IPS-15b (cell line): ENCODE measurements around the gene BAMBI.

Experiments used
- H3K27me3 ChIP-seq: one replicate; pipeline ENCODE4 v1.6.1; 2013; ENCODE audit warnings: low read length; ENCODE audit not compliant: control insufficient read depth, insufficient read depth
- H3K36me3 ChIP-seq: one replicate; pipeline ENCODE4 v1.6.1; 2013; ENCODE audit warnings: low read length; ENCODE audit not compliant: control insufficient read depth, insufficient read depth
- H3K4me1 ChIP-seq: one replicate; pipeline ENCODE4 v1.6.1; 2013; ENCODE audit warnings: mild to moderate bottlenecking, low read length; ENCODE audit not compliant: control insufficient read depth, insufficient read depth
- H3K4me3 ChIP-seq: one replicate; pipeline ENCODE4 v1.5.1; 2013; ENCODE audit warnings: low read depth, low read length
- H3K9ac ChIP-seq: one replicate; pipeline ENCODE4 v1.6.1; 2013; ENCODE audit warnings: low read depth, mild to moderate bottlenecking, low read length
- H3K9me3 ChIP-seq: one replicate; pipeline ENCODE4 v1.6.1; 2013; ENCODE audit warnings: mild to moderate bottlenecking, low read length; ENCODE audit not compliant: control insufficient read depth, insufficient read depth

Gene BAMBI

GRCh38 chr10:28690545-28690944, 13.2 kb downstream of the BAMBI start:
- Histone ChIP-seq H3K27me3 (no peaks in the 10 kb centered on the region), H3K4me3 (no peak overlapping the region), H3K9me3 (no peaks in the 10 kb centered on the region), H3K4me1 (peaks cover 23% of the 10 kb centered on the region), H3K9ac (no peak overlapping the region), H3K36me3 (no peaks in the 10 kb centered on the region)

- Histone ChIP-seq H3K27me3 (no peaks in the 10 kb centered on the region), H3K36me3 (no peaks in the 10 kb centered on the region), H3K4me3 (no peak overlapping the region), H3K4me1 (peaks cover 23% of the 10 kb centered on the region), H3K9me3 (no peaks in the 10 kb centered on the region), H3K9ac (no peak overlapping the region)
Measured at GRCh38 chr10:28691187-28691694, 13.9 kb downstream of the BAMBI start.

- Histone ChIP-seq H3K27me3 (no peaks in the 10 kb centered on the region), H3K9me3 (no peaks in the 10 kb centered on the region), H3K4me3 (no peak overlapping the region), H3K9ac (no peak overlapping the region), H3K4me1 (peaks cover 20% of the 10 kb centered on the region), H3K36me3 (no peaks in the 10 kb centered on the region)
Measured at GRCh38 chr10:28692050-28692449, 14.7 kb downstream of the BAMBI start.

GRCh38 chr10:28694530-28694929, 17.2 kb downstream of the BAMBI start:
- Histone ChIP-seq H3K4me3 (no peak overlapping the region), H3K36me3 (no peaks in the 10 kb centered on the region), H3K4me1 (peaks cover 5% of the 10 kb centered on the region), H3K9me3 (no peaks in the 10 kb centered on the region), H3K27me3 (no peaks in the 10 kb centered on the region), H3K9ac (no peak overlapping the region)

- Histone ChIP-seq H3K36me3 (no peaks in the 10 kb centered on the region), H3K9me3 (no peaks in the 10 kb centered on the region), H3K9ac (no peak overlapping the region), H3K4me3 (no peak overlapping the region), H3K4me1 (no peaks in the 10 kb centered on the region), H3K27me3 (no peaks in the 10 kb centered on the region)
Measured at GRCh38 chr10:28698075-28698474, 20.8 kb downstream of the BAMBI start.

GRCh38 chr10:28704464-28705161, 27.3 kb downstream of the BAMBI start:
- no peak overlapping the region for H3K9ac ChIP-seq
- H3K27me3 ChIP-seq: no peaks in the 10 kb centered on the region
- no peaks in the 10 kb centered on the region for H3K4me1 ChIP-seq
- no peaks in the 10 kb centered on the region for H3K9me3 ChIP-seq
- no peaks in the 10 kb centered on the region for H3K36me3 ChIP-seq
- no peak overlapping the region for H3K4me3 ChIP-seq

- no peaks in the 10 kb centered on the region for H3K9me3 ChIP-seq
- H3K36me3 ChIP-seq: no peaks in the 10 kb centered on the region
- no peaks in the 10 kb centered on the region for H3K27me3 ChIP-seq
- no peaks in the 10 kb centered on the region for H3K4me1 ChIP-seq
- H3K9ac ChIP-seq: no peak overlapping the region
- no peak overlapping the region for H3K4me3 ChIP-seq
Measured at GRCh38 chr10:28705472-28705871, 28.2 kb downstream of the BAMBI start.

GRCh38 chr10:28709001-28709710, 31.8 kb downstream of the BAMBI start:
- Histone ChIP-seq H3K4me3 (no peak overlapping the region), H3K4me1 (no peaks in the 10 kb centered on the region), H3K36me3 (no peaks in the 10 kb centered on the region), H3K27me3 (no peaks in the 10 kb centered on the region), H3K9me3 (no peaks in the 10 kb centered on the region), H3K9ac (no peak overlapping the region)

GRCh38 chr10:28710202-28710886, 33.0 kb downstream of the BAMBI start:
- Histone ChIP-seq H3K27me3 (no peaks in the 10 kb centered on the region), H3K4me3 (no peak overlapping the region), H3K9me3 (no peaks in the 10 kb centered on the region), H3K4me1 (no peaks in the 10 kb centered on the region), H3K9ac (no peak overlapping the region), H3K36me3 (no peaks in the 10 kb centered on the region)

GRCh38 chr10:28711041-28711440, 33.7 kb downstream of the BAMBI start:
- H3K4me1 ChIP-seq: no peaks in the 10 kb centered on the region
- no peak overlapping the region for H3K4me3 ChIP-seq
- no peaks in the 10 kb centered on the region for H3K9me3 ChIP-seq
- no peaks in the 10 kb centered on the region for H3K36me3 ChIP-seq
- H3K9ac ChIP-seq: no peak overlapping the region
- H3K27me3 ChIP-seq: no peaks in the 10 kb centered on the region

- Histone ChIP-seq H3K9ac (no peak overlapping the region), H3K4me3 (no peak overlapping the region), H3K9me3 (no peaks in the 10 kb centered on the region), H3K27me3 (no peaks in the 10 kb centered on the region), H3K36me3 (no peaks in the 10 kb centered on the region), H3K4me1 (no peaks in the 10 kb centered on the region)
Measured at GRCh38 chr10:28711776-28712175, 34.5 kb downstream of the BAMBI start.
